ENCODE measurements around the gene WBP1. TPM values are rescaled to one million over a fixed set of nuclear protein-coding genes. Genes with fewer than 3 reads are reported as not detected.
A peak's percentile ranks its signal among the peaks of the same experiment; 100 is the strongest.

The WBP1 gene
- total and polyA plus RNA-seq, 10 of the 15 experiments (the other 5 are each of a cell fraction or from before 2014, with no cell fraction given) = 4.2 to 76.8 (median 43.8) TPM

GRCh38 chr2:74507145-74507925 is 49.1 kb downstream of the WBP1 start, which contains the start of gene PCGF1 (continued):
- TF ChIP-seq YBX1 (IDR thresholded peaks at IDR 0.05) (0 out of 2 replicates have a peak, but pooled peaks have one; percentile 44), NRF1 (conservative IDR thresholded peaks at IDR 0.05; ENCODE audit: low read depth, low read length) (peak; percentile 97), SMAD1 (IDR thresholded peaks at IDR 0.05; ENCODE audit: low read depth, partially characterized antibody) (peak; percentile 27), TARDBP (IDR thresholded peaks at IDR 0.05; ENCODE audit: borderline replicate concordance) (no peak), POLR2A (IDR thresholded peaks at IDR 0.05; ENCODE audit: low read depth, low read length) (peak; percentile 94), EED (IDR thresholded peaks at IDR 0.05; ENCODE audit: low read depth) (no peak), RELA (IDR thresholded peaks at IDR 0.05; ENCODE audit: borderline replicate concordance, partially characterized antibody) (peak; percentile 50), RB1 (IDR thresholded peaks at IDR 0.05; ENCODE audit: borderline replicate concordance) (peak; percentile 81; the same call in 1 of the 2 replicates), STAT1 (conservative IDR thresholded peaks at IDR 0.05) (no peak; the same call in 1 of the 2 replicates), CHD4 (IDR thresholded peaks at IDR 0.05) (no peak), NFYB (IDR thresholded peaks at IDR 0.05; ENCODE audit: insufficient read depth, low read depth, low read length) (peak; percentile 55; the same call in 1 of the 2 replicates), HSF1 (IDR thresholded peaks at IDR 0.05; ENCODE audit: low read depth, low read length) (no peak), MEF2B (IDR thresholded peaks at IDR 0.05; ENCODE audit: partially characterized antibody, poor library complexity, severe bottlenecking) (peak; percentile 98), NR2F1 (conservative IDR thresholded peaks at IDR 0.05) (peak; percentile 85), SRF (IDR thresholded peaks at IDR 0.05; ENCODE audit: low read depth in 2 of 2, low read length in 2 of 2) (0 out of 4 replicates have a peak, but pooled peaks of 1 of the 2 experiments have one; percentile 26), ZBTB4 (CRISPR knock-in tag; IDR thresholded peaks at IDR 0.05) (no peak), BCL11A (IDR thresholded peaks at IDR 0.05; ENCODE audit: low read depth, low read length) (no peak), EGR1 (IDR thresholded peaks at IDR 0.05; ENCODE audit: borderline replicate concordance in 1 of 2, low read depth in 2 of 2, low read length in 2 of 2) (peak in 1 of 2 experiments; percentile 44; a peak in 1 of 3 replicates), CTCF (IDR thresholded peaks at IDR 0.05 in 2 of 3, conservative IDR thresholded peaks at IDR 0.05 in 1 of 3; ENCODE audit: control insufficient read depth in 2 of 3, extremely low read depth in 1 of 3, insufficient read depth in 1 of 3, low read depth in 3 of 3, low read length in 3 of 3) (peak; percentile 64 to 75 (median 71))
